OCI-LY1 (cell line): Measurements from ENCODE around the gene THSD8.

Experiments used
- H2AFZ ChIP-seq: fragments of 200-600 bp; sonication (generic), shearing (Covaris generic); 2 replicates; pipeline ENCODE4 v1.6.0; 2014; ENCODE audit warnings: antibody characterized with exemption, mild to moderate bottlenecking, low read length
- H3F3A ChIP-seq: fragments of 200-600 bp; sonication (generic), shearing (Covaris generic); 2 replicates; pipeline ENCODE4 v1.6.0; 2014; ENCODE audit warnings: mild to moderate bottlenecking, antibody characterized with exemption, low read length, moderate library complexity; ENCODE audit not compliant: insufficient read depth
- H3K27ac ChIP-seq: fragments of 200-600 bp; sonication (generic); 2 replicates; pipeline ENCODE4 v1.5.1; 2014; ENCODE audit warnings: low read length, mixed run types, mild to moderate bottlenecking, low read depth; ENCODE audit not compliant: poor library complexity, severe bottlenecking
- H3K27me3 ChIP-seq: fragments of 200-600 bp; sonication (generic); 2 replicates; pipeline ENCODE4 v1.6.0; 2014; ENCODE audit warnings: antibody characterized with exemption, mild to moderate bottlenecking, low read length, moderate library complexity; ENCODE audit not compliant: insufficient read depth
- H3K36me3 ChIP-seq: fragments of 200-600 bp; sonication (generic); 2 replicates; pipeline ENCODE4 v1.6.1; 2014; ENCODE audit warnings: mild to moderate bottlenecking, antibody characterized with exemption, low read length, moderate library complexity, mixed read lengths; ENCODE audit not compliant: insufficient read depth
- H3K4me1 ChIP-seq: fragments of 200-600 bp; sonication (generic); 2 replicates; pipeline ENCODE4 v1.5.1; 2014; ENCODE audit warnings: mild to moderate bottlenecking, low read length, moderate library complexity; ENCODE audit not compliant: insufficient read depth, severe bottlenecking
- H3K4me2 ChIP-seq: fragments of 200-600 bp; sonication (generic), shearing (Covaris generic); 2 replicates; pipeline ENCODE4 v1.6.1; 2014; ENCODE audit warnings: low read length
- H3K4me3 ChIP-seq: fragments of 200-600 bp; sonication (generic); 2 replicates; pipeline ENCODE4 v1.5.1; 2014; ENCODE audit warnings: low read length, low read depth, mild to moderate bottlenecking, mixed read lengths; ENCODE audit not compliant: poor library complexity, severe bottlenecking
- H3K79me2 ChIP-seq: fragments of 200-600 bp; shearing (Covaris generic); 2 replicates; pipeline ENCODE4 v1.6.1; 2016; ENCODE audit warnings: mixed run types, low read length, mixed read lengths; ENCODE audit not compliant: insufficient read depth
- H3K9ac ChIP-seq: fragments of 200-600 bp; sonication (generic), shearing (Covaris generic); 2 replicates; pipeline ENCODE4 v1.6.1; 2014; ENCODE audit warnings: mild to moderate bottlenecking, low read length, mixed read lengths
- H3K9me2 ChIP-seq: fragments of 200-600 bp; sonication (generic), shearing (Covaris generic); 2 replicates; pipeline ENCODE4 v1.6.1; 2014; ENCODE audit warnings: low read depth, mild to moderate bottlenecking, low read length, mixed read lengths
- H3K9me3 ChIP-seq: fragments of 200-600 bp; shearing (Covaris generic); 2 replicates; pipeline ENCODE4 v1.6.1; 2014; ENCODE audit warnings: low read length, mixed read lengths
- H4K20me1 ChIP-seq: fragments of 200-600 bp; sonication (generic), shearing (Covaris generic); 2 replicates; pipeline ENCODE4 v1.6.0; 2016; ENCODE audit warnings: mild to moderate bottlenecking, low read length; ENCODE audit not compliant: insufficient read depth
- EZH2 ChIP-seq: fragments of 200-600 bp; sonication (generic), shearing (Covaris generic); IDR thresholded peaks from 2 replicates; pipeline ENCODE4 v1.8.0; 2017; ENCODE audit warnings: borderline replicate concordance, mixed run types, mild to moderate bottlenecking, antibody characterized with exemption, low read length, moderate library complexity, mixed read lengths
- TF ChIP-seq, protein P1 (sequence below): fragments of 200-600 bp; sonication (generic), shearing (Covaris generic); IDR thresholded peaks from 2 replicates; pipeline ENCODE4 v1.5.1; 2017; ENCODE audit warnings: mild to moderate bottlenecking, antibody characterized with exemption, low read length, moderate library complexity, mixed read lengths

Gene THSD8

DNA sequence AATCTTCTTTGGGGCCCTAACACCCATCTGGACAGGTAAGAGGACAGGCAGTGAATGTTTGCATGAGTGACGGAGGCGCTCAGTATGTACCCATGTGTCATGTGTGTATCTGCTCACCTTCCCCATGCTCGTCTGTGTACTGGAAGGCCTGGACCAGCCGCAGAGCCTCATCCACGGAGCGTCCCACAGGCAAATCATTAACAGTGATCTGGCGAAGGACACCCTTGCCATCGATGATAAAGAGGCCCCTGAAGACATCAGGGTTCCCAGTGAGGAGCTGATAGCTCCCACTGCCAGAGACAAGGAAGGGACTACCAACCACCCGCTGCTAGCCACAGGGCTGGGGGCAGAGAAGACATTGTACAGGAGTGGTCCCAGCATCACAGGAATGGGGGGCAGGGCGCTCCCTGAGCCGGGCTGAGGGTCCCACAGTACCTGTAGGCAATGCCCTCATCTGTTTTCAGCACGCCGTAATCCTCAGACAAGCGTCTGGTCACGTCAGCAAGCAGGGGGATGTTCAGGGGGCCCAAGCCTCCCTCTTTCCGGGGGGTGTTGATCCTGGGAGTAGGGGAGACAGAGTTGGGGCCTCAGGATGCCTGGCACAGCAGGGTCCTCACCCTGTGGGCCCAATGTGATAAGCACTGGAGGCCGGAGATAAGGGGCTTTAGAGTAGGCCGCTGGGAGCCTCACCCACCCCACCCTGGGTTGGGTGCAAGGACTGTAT is 2.0 kb upstream of the THSD8 start:
- no peaks in the 10 kb centered on the region for H3K9me3 ChIP-seq
- H2AFZ ChIP-seq: no peak overlapping the region
- H3K27ac ChIP-seq: peak overlapping the region; percentile 50
- TF ChIP-seq EZH2: no peak
- TF ChIP-seq, protein P1, sequence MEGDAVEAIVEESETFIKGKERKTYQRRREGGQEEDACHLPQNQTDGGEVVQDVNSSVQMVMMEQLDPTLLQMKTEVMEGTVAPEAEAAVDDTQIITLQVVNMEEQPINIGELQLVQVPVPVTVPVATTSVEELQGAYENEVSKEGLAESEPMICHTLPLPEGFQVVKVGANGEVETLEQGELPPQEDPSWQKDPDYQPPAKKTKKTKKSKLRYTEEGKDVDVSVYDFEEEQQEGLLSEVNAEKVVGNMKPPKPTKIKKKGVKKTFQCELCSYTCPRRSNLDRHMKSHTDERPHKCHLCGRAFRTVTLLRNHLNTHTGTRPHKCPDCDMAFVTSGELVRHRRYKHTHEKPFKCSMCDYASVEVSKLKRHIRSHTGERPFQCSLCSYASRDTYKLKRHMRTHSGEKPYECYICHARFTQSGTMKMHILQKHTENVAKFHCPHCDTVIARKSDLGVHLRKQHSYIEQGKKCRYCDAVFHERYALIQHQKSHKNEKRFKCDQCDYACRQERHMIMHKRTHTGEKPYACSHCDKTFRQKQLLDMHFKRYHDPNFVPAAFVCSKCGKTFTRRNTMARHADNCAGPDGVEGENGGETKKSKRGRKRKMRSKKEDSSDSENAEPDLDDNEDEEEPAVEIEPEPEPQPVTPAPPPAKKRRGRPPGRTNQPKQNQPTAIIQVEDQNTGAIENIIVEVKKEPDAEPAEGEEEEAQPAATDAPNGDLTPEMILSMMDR: no peak
- peaks cover 16% of the 10 kb centered on the region; the same call in 1 of the 2 replicates for H3K36me3 ChIP-seq
- peaks cover 29% of the 10 kb centered on the region for H3K4me1 ChIP-seq
- H3K9ac ChIP-seq: peak overlapping the region; percentile 98; the same call in 1 of the 2 replicates
- no peaks in the 10 kb centered on the region for H3K79me2 ChIP-seq
- H3F3A ChIP-seq: no peaks in the 10 kb centered on the region
- peak overlapping the region; percentile 74 for H3K4me2 ChIP-seq
- H3K9me2 ChIP-seq: no peaks in the 10 kb centered on the region
- peak overlapping the region; percentile 97 for H3K4me3 ChIP-seq
- no peaks in the 10 kb centered on the region for H3K27me3 ChIP-seq
- H4K20me1 ChIP-seq: no peaks in the 10 kb centered on the region

DNA sequence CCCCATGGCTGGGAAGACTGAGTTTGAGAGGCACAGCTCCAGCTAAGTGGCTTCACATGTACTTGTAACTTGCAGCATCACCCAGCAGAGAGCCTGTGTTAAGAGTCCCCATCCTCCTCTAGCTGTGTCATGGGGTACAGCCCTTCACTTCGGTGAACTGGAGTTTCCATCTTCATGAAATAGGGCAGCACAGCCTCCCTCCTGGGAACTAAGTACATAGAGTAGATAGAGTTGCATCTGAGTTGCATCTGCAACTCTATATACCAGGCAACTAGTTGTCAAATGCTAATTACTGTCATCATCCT is 1.5 kb upstream of the THSD8 start:
- no peaks in the 10 kb centered on the region for H3K9me2 ChIP-seq
- H3K9ac ChIP-seq: peak overlapping the region; percentile 98
- H3K9me3 ChIP-seq: no peaks in the 10 kb centered on the region
- no peaks in the 10 kb centered on the region for H3K79me2 ChIP-seq
- no peak for TF ChIP-seq EZH2
- TF ChIP-seq, protein P1: no peak
- no peaks in the 10 kb centered on the region for H4K20me1 ChIP-seq
- H3K4me3 ChIP-seq: peak overlapping the region; percentile 97
- H3K4me2 ChIP-seq: peak overlapping the region; percentile 74
- no peaks in the 10 kb centered on the region for H3F3A ChIP-seq
- H3K27me3 ChIP-seq: no peaks in the 10 kb centered on the region
- peaks cover 29% of the 10 kb centered on the region for H3K4me1 ChIP-seq
- H3K27ac ChIP-seq: peak overlapping the region; percentile 50
- no peak overlapping the region for H2AFZ ChIP-seq
- H3K36me3 ChIP-seq: peaks cover 16% of the 10 kb centered on the region; the same call in 1 of the 2 replicates

DNA sequence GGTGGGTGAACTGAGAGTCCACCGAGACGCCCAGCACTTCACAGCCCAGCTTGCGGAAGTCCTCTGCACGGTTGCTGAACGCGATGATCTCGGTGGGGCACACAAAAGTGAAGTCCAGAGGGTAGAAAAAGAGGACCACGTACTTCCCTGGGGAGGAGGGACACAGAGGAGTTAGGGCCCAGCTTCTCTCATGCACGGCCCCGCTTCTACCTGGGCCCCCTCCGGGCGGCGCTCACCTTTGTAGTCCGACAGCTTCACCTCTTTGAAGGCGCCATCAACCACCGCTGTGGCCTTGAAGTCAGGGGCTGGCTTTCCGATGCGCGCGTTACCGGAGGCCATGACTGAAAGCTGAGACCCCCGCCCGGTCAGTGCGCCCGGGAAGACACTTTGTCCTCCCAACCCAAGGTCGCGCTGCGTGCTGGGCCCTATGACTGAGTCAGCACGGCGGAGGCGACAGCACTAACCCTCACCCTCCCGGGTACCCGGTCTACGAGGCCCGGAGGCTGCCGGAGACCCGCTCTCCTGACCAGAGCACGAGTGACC is 875 bp upstream of the THSD8 start:
- Histone ChIP-seq H3K4me3 (peak overlapping the region; percentile 97), H3K27ac (peak overlapping the region; percentile 50), H3K4me2 (peak overlapping the region; percentile 74), H3K9ac (peak overlapping the region; percentile 98), H3K36me3 (peaks cover 16% of the 10 kb centered on the region; the same call in 1 of the 2 replicates), H4K20me1 (no peaks in the 10 kb centered on the region), H3F3A (no peaks in the 10 kb centered on the region), H3K79me2 (no peaks in the 10 kb centered on the region), H3K9me2 (no peaks in the 10 kb centered on the region), H2AFZ (no peak overlapping the region), H3K9me3 (no peaks in the 10 kb centered on the region), H3K27me3 (no peaks in the 10 kb centered on the region), H3K4me1 (peaks cover 29% of the 10 kb centered on the region)
- TF ChIP-seq EZH2: no peak
- TF ChIP-seq, protein P1: no peak
